ENCODE results near the gene GNG7. TPM values are rescaled to one million over a fixed set of nuclear protein-coding genes. Genes with fewer than 3 reads are reported as not detected.
A peak's percentile ranks its signal among the peaks of the same experiment; 100 is the strongest.

Gene GNG7
- total RNA-seq, 1 donor from 2014 or later: 1.8 TPM

- Histone ChIP-seq H3K79me2 (ENCODE audit: insufficient read depth, low read length) (no peaks in the 10 kb centered on the region), H3K4me2 (ENCODE audit: low read length) (no peak overlapping the region), H3K27ac (ENCODE audit: low read depth, low read length) (no peak overlapping the region), H3K9ac (ENCODE audit: low read length) (no peak overlapping the region), H3K27me3 (ENCODE audit: insufficient read depth, low read length) (peaks cover 3% of the 10 kb centered on the region), H3K4me1 (ENCODE audit: insufficient read depth, low read length) (peaks cover 4% of the 10 kb centered on the region), H4K20me1 (ENCODE audit: insufficient read depth, low read length) (no peaks in the 10 kb centered on the region), H3K36me3 (ENCODE audit: insufficient read depth, low read length) (no peaks in the 10 kb centered on the region), H3K9me3 (ENCODE audit: insufficient read depth, low read depth, low read length) (no peaks in the 10 kb centered on the region), H3K4me3 (ENCODE audit: insufficient read depth, low read depth, low read length) (no peak overlapping the region), H2AFZ (ENCODE audit: low read depth, low read length) (no peak overlapping the region)
- Mint-ChIP-seq H3K4me3 (ENCODE audit: unreplicated experiment) (no peak overlapping the region), H3K36me3 (ENCODE audit: low read depth, unreplicated experiment) (no peaks in the 10 kb centered on the region), H3K27ac (ENCODE audit: unreplicated experiment) (peak overlapping the region; percentile 34), H3K4me1 (ENCODE audit: low read depth, unreplicated experiment) (no peaks in the 10 kb centered on the region), H3K9me3 (ENCODE audit: unreplicated experiment) (peaks cover 3% of the 10 kb centered on the region), H3K27me3 (ENCODE audit: low read depth, unreplicated experiment) (peaks cover 7% of the 10 kb centered on the region)
- DNase-seq (ENCODE audit: low read depth): no peak
- TF ChIP-seq CTCF (IDR thresholded peaks at IDR 0.05; ENCODE audit: insufficient read depth, low read depth, low read length) (no peak), EZH2 (IDR thresholded peaks at IDR 0.05; ENCODE audit: insufficient read depth, low read length) (no peak)
- no peak for FAIRE-seq
Measured at GRCh38 chr19:2636141-2636896, 66.2 kb downstream of the GNG7 start.

- H2AFZ ChIP-seq (ENCODE audit: low read depth, low read length): no peak overlapping the region
- no peak overlapping the region for H3K4me3 Mint-ChIP-seq (ENCODE audit: unreplicated experiment)
- TF ChIP-seq CTCF (IDR thresholded peaks at IDR 0.05; ENCODE audit: insufficient read depth, low read depth, low read length) (no peak), EZH2 (IDR thresholded peaks at IDR 0.05; ENCODE audit: insufficient read depth, low read length) (no peak)
- H3K36me3 Mint-ChIP-seq (ENCODE audit: low read depth, unreplicated experiment): no peaks in the 10 kb centered on the region
- H3K4me1 Mint-ChIP-seq (ENCODE audit: low read depth, unreplicated experiment): no peaks in the 10 kb centered on the region
- H3K9me3 ChIP-seq (ENCODE audit: insufficient read depth, low read depth, low read length): peaks cover 7% of the 10 kb centered on the region
- DNase-seq (ENCODE audit: low read depth) (no peak), FAIRE-seq (no peak)
- H3K9ac ChIP-seq (ENCODE audit: low read length): no peak overlapping the region
- peaks cover 3% of the 10 kb centered on the region for H3K9me3 Mint-ChIP-seq (ENCODE audit: unreplicated experiment)
- no peaks in the 10 kb centered on the region for H3K36me3 ChIP-seq (ENCODE audit: insufficient read depth, low read length)
- peaks cover 7% of the 10 kb centered on the region for H3K27me3 Mint-ChIP-seq (ENCODE audit: low read depth, unreplicated experiment)
- H3K27me3 ChIP-seq (ENCODE audit: insufficient read depth, low read length): peaks cover 3% of the 10 kb centered on the region
- no peaks in the 10 kb centered on the region for H4K20me1 ChIP-seq (ENCODE audit: insufficient read depth, low read length)
- H3K27ac Mint-ChIP-seq (ENCODE audit: unreplicated experiment): no peak overlapping the region
- no peak overlapping the region for H3K4me3 ChIP-seq (ENCODE audit: insufficient read depth, low read depth, low read length)
- peaks cover 4% of the 10 kb centered on the region for H3K4me1 ChIP-seq (ENCODE audit: insufficient read depth, low read length)
- no peaks in the 10 kb centered on the region for H3K79me2 ChIP-seq (ENCODE audit: insufficient read depth, low read length)
- H3K4me2 ChIP-seq (ENCODE audit: low read length): no peak overlapping the region
- H3K27ac ChIP-seq (ENCODE audit: low read depth, low read length): no peak overlapping the region
Measured at GRCh38 chr19:2634960-2635359, 67.5 kb downstream of the GNG7 start.

Data from astrocyte (in vitro differentiated cells and primary cell).